Panc1 (cell line): ENCODE measurements around the gene SPATA20.

Experiments used
- POLR2AphosphoS5 ChIP-seq: IDR thresholded peaks from 2 replicates; pipeline ENCODE4 v1.6.1; 2012; ENCODE audit warnings: mild to moderate bottlenecking, low read depth, low read length, moderate library complexity
- SIN3A ChIP-seq: IDR thresholded peaks from 2 replicates; pipeline ENCODE4 v1.6.1; 2012; ENCODE audit warnings: low read depth, mild to moderate bottlenecking, low read length, moderate library complexity, borderline replicate concordance; ENCODE audit not compliant: insufficient read depth
- TF ChIP-seq, protein P1 (sequence below): fragments of 450-650 bp; IDR thresholded peaks from 2 replicates; pipeline ENCODE4 v1.5.1; 2017; ENCODE audit warnings: mild to moderate bottlenecking

GRCh38 chr17:50537721-50538548 lies 9.0 kb upstream of the SPATA20 start:
- TF ChIP-seq, protein P1, sequence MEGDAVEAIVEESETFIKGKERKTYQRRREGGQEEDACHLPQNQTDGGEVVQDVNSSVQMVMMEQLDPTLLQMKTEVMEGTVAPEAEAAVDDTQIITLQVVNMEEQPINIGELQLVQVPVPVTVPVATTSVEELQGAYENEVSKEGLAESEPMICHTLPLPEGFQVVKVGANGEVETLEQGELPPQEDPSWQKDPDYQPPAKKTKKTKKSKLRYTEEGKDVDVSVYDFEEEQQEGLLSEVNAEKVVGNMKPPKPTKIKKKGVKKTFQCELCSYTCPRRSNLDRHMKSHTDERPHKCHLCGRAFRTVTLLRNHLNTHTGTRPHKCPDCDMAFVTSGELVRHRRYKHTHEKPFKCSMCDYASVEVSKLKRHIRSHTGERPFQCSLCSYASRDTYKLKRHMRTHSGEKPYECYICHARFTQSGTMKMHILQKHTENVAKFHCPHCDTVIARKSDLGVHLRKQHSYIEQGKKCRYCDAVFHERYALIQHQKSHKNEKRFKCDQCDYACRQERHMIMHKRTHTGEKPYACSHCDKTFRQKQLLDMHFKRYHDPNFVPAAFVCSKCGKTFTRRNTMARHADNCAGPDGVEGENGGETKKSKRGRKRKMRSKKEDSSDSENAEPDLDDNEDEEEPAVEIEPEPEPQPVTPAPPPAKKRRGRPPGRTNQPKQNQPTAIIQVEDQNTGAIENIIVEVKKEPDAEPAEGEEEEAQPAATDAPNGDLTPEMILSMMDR: no peak
- no peak for TF ChIP-seq SIN3A
- no peak for TF ChIP-seq POLR2AphosphoS5
